DMS79 treated with DMSO at 0.1 percent for 48 hours (cell line): ENCODE data around the gene SHE.

Source experiments
- DNase-seq: peaks from one replicate; lab custom pipeline; 2025; lab: John Stamatoyannopoulos, UW

Gene SHE

DNA sequence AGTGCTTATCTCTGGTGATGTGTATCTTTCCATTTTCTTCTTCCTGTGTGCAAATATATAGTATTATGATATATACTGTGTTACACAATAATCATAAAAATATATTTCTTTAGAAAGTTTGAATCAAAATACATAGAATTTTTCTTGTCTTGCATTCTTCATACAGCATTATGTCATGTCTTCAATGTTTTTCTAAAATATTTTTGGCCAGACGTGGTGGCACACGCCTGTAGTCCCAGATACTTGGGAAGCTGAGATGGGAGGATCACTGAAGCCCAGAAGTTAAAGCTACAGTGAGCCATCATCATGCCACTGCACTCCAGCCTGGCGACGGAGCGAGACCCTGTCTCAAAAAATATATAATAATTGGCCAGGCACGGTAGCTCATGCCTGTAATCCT is 55.4 kb downstream of the SHE start:
- DNase-seq, result no peak

GRCh38 chr1:154446292-154446691 is 55.9 kb downstream of the SHE start:
- no peak for DNase-seq

DNA sequence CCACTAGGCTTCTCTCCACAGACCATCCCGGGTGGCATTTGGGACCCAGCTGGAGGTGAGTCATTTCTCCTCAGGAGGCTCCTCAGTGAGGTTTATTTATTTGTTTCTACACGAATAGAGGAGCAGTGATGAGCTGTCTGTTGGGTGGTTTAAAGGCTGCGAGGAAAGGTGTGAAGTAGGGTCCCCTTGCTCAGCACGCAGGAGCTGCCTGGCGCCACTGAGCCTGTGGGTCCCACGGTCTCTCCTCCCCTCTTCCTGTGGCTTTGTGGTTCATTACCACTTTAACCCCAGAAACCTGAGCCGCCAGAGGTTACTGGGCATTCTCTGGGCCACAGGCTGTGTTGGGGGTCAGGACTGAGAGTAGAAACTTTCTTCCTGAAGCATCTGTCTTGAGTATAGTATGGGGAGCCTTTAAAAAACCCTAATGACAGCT is 57.2 kb downstream of the SHE start:
- no peak for DNase-seq

DNA sequence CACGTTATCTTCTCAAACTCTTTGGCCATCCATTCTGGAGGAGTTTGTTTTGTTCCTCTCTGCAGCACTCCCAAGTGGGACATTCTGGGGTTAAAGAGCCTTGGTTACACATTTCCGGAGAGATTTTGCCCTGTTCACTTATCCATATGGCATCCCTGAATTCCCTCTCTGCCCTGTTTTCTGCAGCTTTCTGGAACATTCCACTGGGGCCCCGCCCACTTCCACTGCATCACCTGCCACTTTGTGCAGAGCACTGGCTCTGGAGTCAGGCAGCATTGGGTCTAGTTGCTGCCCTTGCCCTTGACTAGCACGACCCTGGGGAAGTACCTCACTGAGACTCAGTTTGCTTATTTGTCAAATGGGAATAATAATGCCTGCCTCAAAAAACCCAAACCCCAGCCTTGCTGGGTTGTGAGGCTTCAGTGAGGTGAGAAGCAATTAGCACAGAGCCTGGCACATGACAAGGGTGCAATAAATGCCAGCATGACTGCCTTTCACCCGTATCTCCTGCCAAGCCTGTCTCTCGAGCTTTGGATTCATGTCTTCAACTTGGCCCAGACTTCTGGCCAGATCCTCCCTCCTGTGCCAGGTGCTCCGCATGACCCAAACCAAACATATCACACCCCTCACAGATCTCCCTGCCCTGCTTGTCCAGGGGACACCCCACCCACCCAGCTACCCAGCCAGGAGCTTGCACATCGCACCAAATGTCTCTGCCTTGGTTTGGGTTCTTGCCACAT is 58.8 kb downstream of the SHE start:
- no peak for DNase-seq

- DNase-seq, result no peak
Observed at GRCh38 chr1:154442006-154442740, 60.0 kb downstream of the SHE start.

- DNase-seq, result no peak
Observed at GRCh38 chr1:154441241-154441888, 60.8 kb downstream of the SHE start.

DNA sequence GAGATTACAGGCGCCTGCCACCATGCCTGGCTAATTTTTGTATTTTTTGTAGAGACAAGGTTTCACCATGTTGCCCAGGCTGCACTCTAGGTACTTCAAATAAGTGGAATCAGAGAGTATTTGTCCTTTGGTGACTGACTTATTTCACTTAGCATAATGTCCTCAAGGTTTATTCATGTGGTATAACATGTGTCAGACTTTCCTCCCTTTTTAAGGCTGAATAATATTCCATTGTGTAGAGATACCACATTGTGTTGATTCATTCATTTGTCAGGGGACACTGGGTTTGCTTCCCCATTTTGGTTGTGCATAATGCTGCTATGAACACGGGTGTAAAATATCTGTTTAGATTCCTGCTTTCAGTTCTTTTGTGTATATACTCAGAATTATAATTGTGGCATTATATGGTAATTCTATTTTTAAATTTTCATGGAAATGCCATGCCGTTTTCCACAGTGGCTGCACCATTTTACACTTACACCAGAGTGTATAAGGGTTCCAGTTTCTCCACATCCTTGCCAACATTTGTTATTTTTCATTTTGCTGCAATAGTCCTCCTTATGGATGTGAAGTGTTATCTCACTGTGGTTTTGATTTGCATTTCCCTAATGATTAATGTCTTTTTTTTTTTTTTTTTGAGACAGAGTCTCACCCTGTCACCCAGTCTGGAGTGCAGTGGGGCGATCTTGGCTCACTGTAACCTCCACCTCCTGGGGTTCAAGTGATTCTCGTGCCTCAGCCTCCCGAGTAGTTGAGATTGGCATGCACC is 62.0 kb downstream of the SHE start:
- DNase-seq, result no peak

GRCh38 chr1:154436433-154436832 is 65.8 kb downstream of the SHE start:
- DNase-seq, result no peak

- DNase-seq, result no peak
Observed at GRCh38 chr1:154435599-154436200, 66.5 kb downstream of the SHE start.

DNA sequence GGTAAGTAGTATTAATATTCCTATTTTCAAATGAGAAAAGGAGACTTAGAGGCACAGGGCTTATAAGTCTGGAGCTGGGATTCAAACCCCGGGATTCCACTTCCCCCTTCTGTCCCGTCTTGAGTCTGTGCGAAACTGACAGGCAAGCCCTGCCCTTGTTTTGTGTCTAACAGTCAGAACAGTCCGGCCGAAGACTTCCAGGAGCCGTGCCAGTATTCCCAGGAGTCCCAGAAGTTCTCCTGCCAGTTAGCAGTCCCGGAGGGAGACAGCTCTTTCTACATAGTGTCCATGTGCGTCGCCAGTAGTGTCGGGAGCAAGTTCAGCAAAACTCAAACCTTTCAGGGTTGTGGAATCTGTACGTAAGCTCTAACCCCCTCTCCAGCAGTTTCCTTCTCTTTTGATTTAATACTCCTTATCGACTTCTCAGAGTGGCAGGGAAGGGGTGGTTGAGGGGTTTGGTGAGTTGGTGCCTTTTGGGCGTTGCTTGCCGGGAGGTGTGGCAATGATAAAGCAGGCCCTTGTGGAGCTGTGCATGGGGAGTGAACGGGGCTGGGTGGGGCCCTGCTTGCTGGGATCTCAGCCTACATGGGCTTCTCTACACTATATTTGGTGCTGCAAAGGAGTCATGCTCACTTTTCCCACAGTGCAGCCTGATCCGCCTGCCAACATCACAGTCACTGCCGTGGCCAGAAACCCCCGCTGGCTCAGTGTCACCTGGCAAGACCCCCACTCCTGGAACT is 67.7 kb downstream of the SHE start:
- no peak for DNase-seq

GRCh38 chr1:154433161-154433764 is 68.9 kb downstream of the SHE start:
- DNase-seq, result no peak

GRCh38 chr1:154431586-154432373 is 70.4 kb downstream of the SHE start:
- DNase-seq, result no peak

DNA sequence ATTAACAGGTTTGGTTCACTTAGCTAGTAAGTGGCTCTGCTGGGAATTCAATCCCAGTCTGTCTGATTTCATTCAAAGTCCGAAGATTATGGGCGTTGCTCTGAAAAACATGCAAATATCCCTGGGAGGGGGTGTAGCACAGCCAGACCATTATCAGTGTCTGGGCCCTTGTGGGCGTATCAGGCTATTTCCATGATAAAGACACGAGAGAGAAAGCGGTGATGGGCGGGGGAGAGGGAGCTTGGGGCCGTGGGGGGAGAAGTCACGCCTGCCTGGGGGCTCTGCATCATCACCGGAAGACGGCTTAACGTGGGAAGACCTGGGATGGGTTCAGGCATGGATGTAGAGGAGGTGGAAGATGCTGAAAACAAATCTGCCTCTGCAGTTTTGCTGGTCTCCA is 71.3 kb downstream of the SHE start:
- no peak for DNase-seq

DNA sequence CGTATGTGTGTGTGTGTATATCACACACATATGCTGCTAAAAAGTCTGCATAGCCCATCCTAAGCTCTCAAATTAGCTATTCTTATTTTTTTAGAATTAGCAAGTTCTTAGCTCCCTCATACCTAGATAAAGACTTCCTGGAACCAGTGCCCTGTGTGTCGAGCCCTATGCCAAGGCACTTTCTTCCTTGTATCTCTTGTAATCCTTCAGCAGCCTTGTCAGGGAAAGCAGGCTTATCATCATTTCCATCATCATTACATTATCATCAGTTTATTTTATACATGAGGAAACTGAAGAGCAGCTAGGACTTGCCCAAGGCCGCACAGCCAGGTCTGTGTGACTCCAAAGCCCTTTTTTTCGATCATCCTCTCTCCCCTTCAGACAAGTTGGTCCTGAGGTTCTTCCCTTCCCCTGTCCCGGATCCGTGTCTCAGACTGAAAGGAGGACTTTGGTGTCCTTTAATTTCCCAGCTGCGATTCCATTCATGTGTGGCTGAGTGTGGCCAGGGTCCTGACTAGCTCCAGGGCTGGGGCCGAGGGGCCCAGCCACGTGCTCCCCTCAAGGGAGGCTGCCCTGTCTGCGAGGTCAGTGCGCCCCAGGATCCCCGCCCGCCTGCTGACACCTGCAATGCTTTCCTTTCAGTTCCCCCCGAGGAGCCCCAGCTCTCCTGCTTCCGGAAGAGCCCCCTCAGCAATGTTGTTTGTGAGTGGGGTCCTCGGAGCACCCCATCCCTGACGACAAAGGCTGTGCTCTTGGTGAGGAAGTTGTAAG is 72.2 kb downstream of the SHE start:
- DNase-seq, result no peak
